Lung microvascular endothelial cell (primary cell): ENCODE data around the gene KCNJ4. TPM values are rescaled to one million over a fixed set of nuclear protein-coding genes. Genes with fewer than 3 reads are reported as not detected.
"Not testable (repeated sequence)": the region's sequence is repeated elsewhere in the genome, so short reads cannot be mapped to it uniquely, and the experiment has no call there.

Experiments
- DNase-seq, 2 donors: peaks; one replicate each; pipeline versions ENCODE4 v3.0.0 to v3.0.0-alpha.2; 2010; ENCODE audit warnings: low read depth in 2 of 2
- total RNA-seq: library from RNA; depleted of rRNA; stranded (reverse); fragments of >200 nt; gene quantifications from 2 replicates; pipeline ENCODE4 v1.2.1, GENCODE V29; 2014

Gene KCNJ4
- total RNA-seq, 1 donor from 2014 or later: not detected

- DNase-seq: no peak
These were observed 16.2 kb upstream of the KCNJ4 start for GRCh38 chr22:38471237-38471636.

GRCh38 chr22:38470179-38470578 is 15.2 kb upstream of the KCNJ4 start:
- not testable (repeated sequence) for DNase-seq

- DNase-seq: no peak
These were observed 14.3 kb upstream of the KCNJ4 start for GRCh38 chr22:38469306-38469781.

DNA sequence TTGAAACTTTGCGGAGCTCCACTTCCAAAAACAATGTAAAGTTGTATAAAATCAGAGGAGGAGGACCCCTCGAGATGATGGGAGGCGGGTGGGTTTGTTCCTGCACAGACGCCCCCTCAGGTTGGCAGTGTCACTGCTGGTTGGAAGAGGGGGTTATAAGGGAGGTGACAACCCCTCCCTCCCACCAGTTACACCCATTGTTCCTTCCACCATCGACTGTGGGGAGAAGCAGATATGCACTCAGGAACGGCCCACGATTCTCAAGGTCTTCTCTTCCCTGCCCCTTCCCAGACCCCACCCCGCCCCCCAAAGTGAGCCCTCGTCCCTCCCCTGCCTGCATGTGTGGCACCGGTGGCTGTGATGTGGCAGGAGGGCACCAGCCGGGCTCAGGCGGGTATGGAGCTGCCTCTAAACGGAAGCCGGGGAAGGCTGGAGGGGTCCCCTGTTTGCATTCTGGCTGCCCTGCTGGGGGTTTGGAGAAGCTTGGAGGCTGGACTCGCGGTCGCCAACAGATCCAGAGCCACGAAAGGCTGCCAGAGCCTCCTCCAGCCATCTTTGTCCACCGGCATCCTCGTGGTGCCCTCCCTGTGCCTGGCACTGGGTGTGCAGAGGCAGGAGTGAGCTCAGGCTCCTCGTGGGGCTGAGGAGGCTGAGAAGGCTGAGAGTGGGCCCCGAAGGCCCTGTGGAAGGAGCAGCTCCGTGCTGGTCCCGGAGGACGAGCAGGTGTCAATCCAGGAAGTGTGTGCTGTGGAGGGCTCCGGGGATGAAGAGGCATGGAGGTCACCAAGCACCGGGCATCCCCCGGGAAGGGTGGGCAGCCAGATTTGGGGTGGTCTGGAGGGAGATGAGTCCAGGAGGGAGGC is 13.7 kb upstream of the KCNJ4 start:
- DNase-seq: peak in 1 of 2 donors; percentile 33

DNA sequence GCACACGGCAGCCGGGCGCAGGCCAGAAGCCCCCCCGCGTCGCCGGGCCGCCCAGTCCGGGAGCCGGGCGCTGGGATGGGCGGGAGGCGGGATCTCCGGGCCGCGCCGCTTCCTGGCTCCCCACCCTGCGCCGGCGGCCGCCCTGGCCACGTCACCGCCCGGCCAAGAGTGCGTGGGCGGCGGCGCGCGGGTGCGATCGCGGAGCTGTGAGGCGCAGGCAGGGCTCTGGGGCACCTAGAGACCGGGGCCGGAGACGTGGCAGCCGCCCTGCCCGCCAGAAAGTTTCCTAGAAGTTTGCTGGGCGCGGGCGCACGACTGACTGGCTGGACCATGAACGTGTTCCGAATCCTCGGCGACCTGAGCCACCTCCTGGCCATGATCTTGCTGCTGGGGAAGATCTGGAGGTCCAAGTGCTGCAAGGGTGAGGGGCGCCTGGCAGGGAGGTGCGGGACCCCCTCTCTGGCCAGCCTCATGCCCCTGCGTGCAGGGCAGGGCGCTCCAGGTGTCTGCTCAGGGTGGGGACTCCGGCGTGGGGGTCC is 13.0 kb upstream of the KCNJ4 start, which contains the start of gene KDELR3:
Gene KDELR3, plus strand, starts transcription at position 193 of the 539 bp plus-strand sequence. Its CDS starts 138 bp downstream, at position 331.
- peak; percentile 65 to 74 for DNase-seq

DNA sequence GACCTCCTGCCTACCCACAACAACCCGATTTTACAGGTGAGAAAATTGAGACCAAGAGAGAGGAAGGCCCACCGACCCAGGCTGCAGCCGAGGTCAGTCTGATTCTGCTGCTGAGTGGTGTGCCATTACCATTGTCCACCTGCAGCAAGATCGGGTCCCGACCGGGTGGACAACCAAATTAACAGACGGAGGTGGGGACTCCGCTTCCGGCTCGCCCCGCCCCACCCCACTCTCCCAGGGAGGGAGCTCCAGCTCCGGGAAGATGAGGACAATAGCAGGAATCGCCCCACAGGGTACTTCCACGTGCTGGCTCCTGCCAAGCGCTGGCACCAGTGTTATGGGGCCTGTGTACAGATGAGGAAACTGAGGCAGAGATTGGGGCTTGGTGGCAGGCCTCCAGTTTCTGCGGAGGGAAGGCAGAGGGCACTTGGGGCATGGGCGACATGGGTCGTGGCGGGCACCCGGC is 12.5 kb upstream of the KCNJ4 start:
- DNase-seq: no peak

DNA sequence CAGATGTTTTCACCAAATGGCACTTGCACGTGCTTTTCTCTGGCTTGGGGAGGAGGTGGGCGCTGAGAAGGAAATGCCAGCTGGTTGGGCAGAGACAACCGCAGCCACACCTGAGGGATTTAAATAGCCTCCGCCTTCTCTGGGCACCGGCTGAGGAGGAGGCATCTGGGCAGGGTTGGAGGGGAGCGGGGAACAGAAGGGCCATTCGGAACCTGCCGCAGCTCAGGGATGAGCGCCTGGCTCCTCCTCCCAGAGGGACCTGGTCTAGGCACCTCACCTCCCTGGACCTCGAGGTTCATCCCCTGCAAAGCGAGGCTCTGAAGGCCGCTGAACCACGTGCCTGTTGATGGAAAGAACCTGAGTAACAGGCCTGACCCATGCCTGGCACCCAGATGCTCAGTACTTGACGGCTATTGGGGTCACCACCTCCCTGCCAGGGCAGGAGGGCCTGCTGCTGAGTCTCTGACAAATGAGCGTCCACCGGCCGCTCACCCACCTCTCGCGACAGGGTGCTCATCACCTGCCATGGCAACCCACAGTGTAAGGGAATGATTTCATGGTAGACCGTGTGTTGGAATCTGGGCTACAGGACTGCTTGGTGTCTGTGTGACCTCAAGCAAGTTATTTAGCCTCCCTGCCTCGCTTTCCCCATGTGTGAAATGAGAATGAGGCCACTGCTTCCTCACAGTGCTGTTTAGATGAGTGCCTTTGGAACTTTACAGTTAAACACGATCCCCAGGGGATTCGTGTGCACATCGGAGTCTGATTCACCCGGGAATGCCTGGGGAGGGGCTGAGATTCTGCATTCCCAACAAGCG is 10.9 kb upstream of the KCNJ4 start:
- no peak for DNase-seq

DNA sequence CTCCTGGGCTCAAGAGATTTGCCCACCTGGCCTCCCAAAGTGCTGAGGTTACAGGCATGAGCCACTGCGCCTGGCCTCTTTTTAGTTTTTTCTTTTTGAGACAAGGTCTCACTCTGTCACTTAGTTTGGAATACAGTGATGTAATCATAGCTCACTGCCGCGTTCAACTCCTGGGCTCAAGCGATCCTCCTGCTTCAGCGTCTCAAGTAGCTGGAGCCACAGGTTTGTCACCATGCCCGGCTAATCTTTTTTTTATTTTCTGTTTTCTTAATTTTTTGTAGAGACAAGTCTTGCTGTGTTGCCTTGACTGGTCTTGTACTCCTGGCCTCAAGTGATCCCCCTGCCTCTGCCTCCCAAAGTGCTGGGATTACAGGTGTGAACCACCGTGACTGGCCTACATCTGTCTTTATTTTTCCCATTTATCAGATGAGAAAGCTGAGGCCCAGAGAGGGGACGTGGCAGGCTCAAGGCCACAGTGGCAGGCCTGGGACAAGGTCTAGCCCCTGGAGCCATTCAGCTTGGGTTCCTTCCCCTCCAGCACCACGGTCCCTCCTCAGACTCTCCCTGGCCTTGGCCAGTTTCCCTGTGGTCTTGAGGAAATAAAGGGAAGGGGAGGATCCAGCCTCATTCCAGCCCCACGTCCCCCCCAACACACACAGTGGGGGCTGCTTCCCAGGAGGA is 10.1 kb upstream of the KCNJ4 start:
- no peak for DNase-seq

GRCh38 chr22:38462960-38463784 is 8.2 kb upstream of the KCNJ4 start:
- DNase-seq: peak; percentile 16 to 21

DNA sequence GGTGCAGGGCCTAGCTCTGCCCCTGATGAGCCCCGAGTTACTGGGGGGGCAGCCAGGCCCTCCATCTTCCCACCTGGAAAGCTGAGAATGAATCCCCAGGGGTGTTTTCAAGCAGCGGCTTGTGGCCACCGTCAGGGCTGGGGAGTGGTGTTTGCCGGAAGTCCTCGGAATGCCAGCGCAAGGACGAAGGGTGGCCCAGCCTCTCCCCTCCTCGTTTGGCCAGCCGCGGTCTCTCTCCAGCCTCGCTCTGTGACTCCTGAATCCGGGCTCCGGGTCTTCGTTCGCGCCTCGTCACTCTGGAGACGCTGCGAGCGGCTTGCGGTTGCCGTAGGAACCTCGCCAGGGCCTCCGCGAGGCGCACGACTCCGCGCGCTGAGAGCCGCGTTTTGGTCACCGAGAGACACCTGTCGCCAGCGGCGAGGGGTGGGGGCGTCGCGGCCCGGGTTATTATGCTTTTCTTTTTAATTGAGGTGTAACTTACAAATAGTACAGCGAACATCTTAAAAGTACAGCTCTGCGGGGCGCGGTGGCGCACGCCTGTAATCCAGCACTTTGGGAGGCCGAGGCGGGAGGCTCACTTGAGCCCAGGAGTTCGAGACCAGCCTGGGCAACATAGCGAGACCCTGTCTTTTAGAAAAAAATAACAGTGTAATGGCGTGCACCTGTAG is 6.5 kb upstream of the KCNJ4 start:
- DNase-seq: peak; percentile 61 to 83

DNA sequence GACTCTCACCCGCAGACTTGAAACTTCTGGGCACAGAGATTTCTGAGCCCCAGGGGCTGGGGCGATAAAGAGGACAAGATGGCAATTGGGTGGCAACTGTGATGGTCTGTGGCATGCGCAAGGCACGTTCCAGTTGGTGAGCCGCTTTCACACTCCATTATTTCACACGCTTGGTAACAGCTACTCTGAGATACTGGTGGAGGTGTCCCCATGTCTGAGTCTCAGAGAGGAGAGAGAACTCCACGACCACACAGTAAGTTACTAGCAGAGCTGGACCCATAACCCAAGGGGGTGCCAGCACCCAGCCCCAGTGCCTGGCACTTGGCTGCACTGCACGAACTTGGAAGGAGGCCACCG is 6.0 kb upstream of the KCNJ4 start:
- DNase-seq: no peak

DNA sequence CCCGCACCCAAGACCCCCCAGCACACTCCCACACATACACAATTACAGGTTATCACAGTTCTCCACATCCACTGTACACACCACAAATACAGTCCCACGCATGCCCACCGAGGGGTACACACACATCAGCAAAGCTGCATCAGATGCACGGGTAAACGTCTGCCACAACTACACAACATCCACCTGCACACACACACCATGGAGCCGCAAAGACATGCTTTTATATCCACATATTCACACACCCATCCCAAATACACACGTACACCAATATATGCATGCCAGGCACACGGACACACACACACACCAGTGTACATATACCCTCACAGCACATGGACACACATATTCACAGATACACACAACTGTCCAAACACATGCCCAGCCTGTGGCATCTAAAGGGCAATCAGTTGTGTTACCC is 5.4 kb upstream of the KCNJ4 start:
- DNase-seq: no peak

DNA sequence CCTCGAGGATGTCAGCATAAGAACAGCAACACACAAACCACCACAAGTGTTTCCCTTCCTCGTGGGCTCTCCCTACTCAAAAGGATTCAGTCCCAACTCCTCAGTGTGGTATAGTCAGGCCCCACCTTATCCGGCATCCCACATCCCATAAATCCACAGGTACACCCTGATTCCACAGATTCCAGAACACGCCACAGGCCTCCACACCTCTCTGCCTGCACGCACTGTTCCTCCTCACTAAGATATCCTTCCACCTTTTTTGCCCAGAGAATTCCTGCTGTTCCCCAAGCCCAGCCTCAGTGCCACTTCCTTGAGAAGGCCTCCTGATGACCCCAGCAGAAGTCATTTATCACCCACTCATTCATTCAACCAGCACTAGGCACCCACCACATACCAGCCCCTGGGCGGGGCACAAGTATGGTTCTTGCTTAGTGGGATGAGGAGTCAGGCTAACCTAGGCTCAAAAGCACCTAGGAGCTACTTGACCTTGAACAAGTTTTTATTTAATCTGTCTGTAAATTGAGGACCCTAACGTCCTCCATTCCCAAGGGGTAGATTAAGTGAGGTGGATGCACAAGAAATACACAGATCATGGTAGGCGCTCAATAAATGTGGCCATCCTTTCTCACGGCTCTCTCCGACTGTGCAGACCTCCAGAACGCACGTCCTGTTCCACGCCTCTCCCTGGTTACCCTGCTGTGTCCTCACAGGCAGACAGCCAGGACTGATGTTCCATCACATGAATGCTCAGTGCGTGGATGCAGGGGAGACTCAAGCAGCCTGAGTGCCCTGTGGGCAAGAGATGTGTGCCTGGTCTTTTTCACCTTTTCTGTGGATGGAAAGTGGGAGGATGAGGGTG is 2.1 kb upstream of the KCNJ4 start:
- peak in 1 of 2 donors; percentile 22 for DNase-seq

- no peak for DNase-seq
These were observed 1.4 kb upstream of the KCNJ4 start for GRCh38 chr22:38456272-38456835.

DNA sequence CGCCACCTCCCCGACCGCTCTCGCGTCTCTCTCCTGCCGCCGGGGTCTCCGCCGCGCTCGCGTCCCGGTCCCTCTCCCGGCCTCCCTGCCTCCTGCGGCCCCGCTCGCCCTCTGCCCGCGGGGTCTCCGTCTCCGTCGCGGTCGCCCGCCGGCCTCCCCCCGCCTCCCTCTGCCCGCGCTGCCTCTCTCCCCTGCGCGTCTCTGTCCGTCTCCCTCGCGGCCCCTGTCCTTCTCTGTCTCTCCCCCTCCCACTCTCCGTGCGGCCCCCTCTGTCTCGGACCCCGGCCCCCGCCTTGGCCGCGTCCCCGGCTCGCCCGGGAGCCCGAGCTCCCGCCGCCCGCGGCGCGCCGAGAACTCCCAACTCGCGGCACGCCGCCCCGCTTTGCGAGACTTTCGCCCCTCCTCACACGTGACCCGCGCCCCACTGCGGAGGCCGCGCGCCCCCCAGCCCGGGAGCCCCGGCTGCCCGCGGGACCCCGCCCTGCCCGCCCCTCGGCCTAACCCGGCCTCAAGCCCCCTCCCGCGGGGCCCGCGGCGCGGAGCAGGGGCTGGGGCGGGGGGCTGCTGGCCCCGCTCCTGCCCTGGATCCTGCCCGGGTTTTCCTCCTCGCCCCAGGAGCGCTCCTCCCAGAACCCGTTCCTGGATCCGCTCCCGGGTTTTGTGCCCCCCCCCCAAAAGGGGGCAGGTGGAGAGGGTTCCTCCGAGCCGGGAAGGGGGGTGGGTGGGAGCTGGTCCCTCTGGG is 702 bp upstream of the KCNJ4 start:
- peak; percentile 36 to 56 for DNase-seq

- DNase-seq: no peak
These were observed 485 bp downstream of the KCNJ4 start for GRCh38 chr22:38454353-38455075.

DNA sequence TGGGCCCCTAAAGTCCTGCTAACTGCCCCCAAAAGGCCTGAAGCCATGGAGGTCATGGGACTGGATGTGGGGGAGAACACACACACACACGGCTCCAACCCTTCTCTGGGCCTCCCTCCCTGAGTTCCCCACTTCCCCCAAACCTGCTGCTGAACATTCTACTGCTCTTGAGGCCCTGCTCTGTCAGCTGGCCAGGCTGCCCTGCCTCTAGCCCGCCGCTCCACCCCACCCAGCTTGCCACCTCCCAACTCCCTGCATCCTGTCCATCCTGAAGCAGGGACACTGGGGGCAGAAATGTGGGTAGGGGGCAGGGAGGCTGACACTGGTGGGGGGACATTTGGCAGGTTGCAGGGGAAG is 1.0 kb downstream of the KCNJ4 start:
- DNase-seq: no peak
